NCI-H2107 (cell line): ENCODE data around the gene MAPK8IP3.
"Not testable (repeated sequence)": the region's sequence is repeated elsewhere in the genome, so short reads cannot be mapped to it uniquely, and the experiment has no call there.

ENCODE experiments used
- DNase-seq: peaks from one replicate; lab custom pipeline; 2025; lab: John Stamatoyannopoulos, UW

MAPK8IP3 gene

DNA sequence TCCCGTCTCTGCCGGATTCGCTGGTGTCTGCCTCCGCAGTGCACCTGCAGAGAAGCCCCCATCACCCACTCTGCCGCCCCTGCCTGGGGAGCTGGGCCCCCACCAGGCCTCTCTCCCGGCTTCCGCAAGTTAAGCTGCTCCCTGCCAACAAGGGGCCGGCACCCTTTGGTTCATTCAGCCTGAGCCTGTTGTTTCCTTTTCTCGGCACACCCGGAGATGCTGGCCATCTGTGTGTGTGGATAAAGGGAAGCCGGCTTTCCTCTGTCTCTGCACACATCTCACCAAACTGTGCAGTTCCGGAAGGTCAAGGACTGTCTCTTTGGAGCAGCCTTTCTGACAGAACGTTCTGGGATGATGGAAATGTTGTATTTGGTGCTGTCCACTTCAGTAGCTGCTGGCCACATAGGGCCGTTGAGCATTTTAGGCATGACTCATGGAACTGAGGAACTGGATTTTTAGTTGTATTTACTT, 6.8 kb downstream of the MAPK8IP3 start:
- DNase-seq, result no peak

DNA sequence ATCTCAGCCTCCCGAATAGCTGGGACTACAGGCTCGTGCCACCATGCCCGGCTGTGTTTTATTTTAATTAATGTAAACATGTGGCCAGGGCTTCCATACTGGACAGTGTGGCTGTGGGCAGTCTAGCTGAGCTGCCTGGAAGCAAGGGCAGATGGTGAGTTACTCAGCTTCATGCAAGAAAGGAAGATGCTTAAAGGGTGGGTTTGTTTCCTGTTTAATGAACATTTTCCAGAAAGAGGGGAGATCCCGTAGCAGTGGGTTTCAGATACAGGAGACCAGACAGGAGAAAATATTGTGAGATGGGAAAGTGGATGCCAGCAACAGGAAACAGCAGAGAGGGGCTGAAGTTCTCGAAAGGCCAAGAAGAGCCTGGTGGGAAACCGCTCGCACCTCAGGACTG, 7.3 kb downstream of the MAPK8IP3 start:
- no peak for DNase-seq

DNA sequence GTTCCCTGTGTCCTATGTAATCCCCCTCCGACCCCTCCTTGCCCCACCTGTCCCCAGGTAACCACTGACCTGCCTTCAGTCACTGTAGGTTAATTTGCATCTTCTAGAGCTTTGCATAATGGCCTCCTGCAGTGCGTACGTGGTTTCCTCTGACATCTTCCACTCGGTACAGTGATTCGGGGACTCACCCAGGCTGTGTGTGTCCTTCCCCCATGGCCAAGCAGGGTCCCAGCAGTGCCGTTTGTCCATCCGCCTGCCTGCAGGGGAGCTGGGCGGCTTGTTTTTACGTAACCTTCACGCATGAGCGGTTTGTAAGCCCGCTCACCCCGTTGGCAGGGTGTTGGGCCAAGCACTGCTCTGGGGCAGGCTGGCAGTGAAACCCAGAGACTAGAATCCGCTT, 7.9 kb downstream of the MAPK8IP3 start:
- no peak for DNase-seq

GRCh38 chr16:1715220-1715619, 9.2 kb downstream of the MAPK8IP3 start:
- DNase-seq, result no peak

- not testable (repeated sequence) for DNase-seq
Observed at GRCh38 chr16:1718236-1718635, 12.2 kb downstream of the MAPK8IP3 start.

DNA sequence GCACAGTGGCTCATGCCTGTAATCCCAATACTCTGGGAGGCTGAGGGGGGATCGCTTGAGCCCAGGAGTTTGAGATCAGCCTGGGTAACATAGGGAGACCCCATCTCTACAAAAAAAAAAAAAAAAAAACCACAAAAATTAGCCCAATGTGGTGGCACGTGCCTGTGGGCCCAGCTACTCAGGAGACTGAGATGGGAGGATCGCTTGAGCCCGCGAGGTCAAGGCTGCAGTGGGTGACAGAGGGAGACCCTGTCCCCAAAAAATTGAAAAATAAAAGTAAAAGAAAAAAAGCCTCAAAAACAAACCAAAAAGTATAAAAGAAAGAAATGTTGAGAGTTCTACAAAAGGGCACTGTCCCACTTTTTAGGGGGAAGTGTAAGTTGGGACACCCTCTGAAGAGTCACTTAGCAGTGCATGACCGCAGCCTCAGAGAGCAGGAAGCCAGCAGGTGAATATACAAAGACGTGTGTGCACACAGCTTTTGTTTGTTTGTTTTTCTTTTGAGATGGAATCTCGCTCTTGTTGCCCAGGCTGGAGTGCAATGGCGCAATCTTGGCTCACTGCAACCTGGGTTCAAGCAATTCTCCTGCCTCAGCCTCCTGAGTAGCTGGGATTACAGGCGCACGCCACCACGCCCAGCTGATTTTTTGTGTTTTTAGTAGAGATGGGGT, 13.7 kb downstream of the MAPK8IP3 start:
- DNase-seq, result not testable (repeated sequence)

- DNase-seq, result no peak
Observed at GRCh38 chr16:1721372-1721771, 15.4 kb downstream of the MAPK8IP3 start.

GRCh38 chr16:1723450-1724147, 17.6 kb downstream of the MAPK8IP3 start:
- DNase-seq, result no peak

DNA sequence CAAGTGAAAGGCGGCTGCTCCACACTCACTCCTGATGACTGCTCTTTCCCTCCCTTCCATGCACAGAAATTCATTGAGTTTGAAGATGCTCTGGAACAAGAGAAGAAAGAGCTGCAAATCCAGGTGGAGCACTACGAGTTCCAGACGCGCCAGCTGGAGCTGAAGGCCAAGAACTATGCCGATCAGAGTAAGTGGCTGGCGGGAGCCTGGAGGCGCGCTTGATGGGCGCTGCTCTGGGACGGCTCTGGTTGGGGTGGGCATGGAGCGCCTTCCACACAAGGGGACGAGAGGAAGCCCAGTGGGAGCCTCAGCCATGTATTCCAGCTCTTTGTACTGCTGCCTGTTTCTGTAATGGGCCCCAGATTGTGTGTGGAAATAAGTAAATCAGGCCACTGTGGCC, 18.5 kb downstream of the MAPK8IP3 start:
- no peak for DNase-seq

- no peak for DNase-seq
Observed at GRCh38 chr16:1726661-1727502, 20.9 kb downstream of the MAPK8IP3 start.

DNA sequence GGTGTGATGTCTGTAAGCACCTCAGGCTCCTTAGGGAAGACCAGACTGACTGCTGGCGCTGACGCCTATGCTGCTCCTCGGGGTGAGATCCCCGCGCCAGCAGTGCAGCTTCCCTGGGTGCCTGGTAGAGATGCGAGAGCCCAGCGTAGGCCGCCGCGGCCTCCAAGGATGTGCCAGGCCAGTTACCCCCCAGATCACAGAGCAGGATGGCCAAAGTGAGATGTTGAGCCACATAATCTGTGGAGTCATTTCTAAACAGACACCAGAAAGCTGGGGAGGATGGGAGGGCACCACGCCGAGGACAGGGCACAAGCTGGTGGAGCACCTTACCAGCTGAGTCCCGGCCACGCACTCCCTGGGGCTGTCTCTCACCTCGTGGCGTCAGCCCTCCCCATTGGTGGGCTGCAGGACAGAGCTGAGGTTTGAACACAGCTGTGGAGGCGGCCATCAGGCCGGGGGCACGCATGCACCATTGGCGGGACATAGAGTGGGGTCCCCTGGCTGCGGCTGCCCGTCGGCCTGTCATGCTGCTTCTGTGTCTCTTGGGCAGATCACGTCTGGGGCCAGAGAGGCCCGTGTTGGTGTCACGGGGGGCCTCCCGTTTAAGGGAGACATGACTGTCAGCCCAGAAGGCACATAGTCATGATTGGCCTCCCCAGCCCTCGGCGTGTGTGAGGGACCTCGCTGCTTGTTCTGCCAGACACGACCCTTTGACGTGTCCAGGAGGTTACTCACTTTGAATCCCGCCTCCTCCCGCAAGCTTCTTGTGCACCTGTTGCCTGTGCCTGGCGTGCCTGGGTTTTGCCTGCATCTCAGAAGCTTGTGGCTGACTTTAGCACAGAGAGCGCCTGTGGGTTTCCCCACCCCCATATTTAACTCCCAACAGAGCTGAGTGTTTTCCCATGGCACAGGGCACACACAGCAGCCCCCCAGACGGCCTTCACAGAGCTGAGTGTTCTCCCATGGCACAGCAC, 21.9 kb downstream of the MAPK8IP3 start:
- no peak for DNase-seq

DNA sequence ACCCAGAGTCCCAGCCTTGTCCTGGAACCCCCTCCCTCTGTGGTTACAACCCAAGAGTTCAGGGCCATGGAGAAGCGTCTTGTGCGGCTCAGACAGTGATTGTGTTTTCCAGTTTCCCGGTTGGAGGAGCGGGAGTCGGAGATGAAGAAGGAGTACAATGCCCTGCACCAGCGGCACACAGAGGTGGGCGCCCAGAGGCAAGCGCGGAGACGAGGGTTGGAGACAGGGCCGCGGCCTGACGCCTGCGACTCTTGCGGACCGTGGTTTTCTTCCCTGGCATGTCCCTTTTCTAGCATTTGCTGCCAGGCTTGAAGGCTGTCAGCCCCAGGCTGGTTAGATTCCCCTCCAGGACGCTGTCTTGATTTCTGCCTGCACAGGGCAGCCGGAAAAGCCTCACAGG, 23.0 kb downstream of the MAPK8IP3 start:
- no peak for DNase-seq

DNA sequence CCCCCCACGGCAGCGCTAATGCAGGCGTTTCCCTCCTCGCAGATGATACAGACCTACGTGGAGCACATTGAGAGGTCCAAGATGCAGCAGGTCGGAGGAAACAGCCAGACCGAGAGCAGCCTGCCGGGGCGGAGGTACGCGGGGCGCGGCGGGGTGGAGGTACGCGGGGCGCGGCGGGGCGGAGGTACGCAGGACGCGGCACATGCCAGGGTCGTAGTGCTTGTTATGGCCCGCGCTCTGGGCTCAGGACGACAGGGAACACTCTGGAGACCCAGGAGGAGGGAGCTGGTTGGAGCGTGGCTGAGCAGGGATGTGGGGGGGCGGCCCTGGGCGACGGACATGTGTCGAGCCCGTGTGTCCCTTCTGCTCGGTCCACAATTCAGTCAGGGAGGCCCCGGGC, 23.4 kb downstream of the MAPK8IP3 start:
- DNase-seq, result no peak

GRCh38 chr16:1731073-1731472, 25.1 kb downstream of the MAPK8IP3 start:
- DNase-seq, result no peak

- no peak for DNase-seq
Observed at GRCh38 chr16:1731603-1732002, 25.6 kb downstream of the MAPK8IP3 start.

- no peak for DNase-seq
Observed at GRCh38 chr16:1732071-1732470, 26.1 kb downstream of the MAPK8IP3 start.

DNA sequence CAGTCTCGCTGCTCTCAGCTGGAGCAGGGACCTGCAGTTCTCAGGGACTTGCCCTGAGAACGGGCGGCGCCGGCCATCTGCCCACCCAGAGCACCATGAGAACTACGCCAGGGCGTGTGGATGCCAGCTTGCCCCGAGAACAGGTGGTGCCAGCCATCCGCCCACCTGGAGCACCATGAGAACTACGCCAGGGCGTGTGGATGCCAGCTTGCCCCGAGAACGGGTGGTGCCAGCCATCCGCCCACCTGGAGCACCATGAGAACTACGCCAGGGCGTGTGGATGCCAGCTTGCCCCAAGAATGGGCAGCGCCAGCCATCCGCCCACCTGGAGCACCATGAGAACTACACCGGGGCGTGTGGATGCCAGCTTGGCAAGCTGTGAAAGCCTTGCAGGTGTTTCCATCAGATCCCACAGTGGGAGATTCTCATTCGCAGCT, 26.6 kb downstream of the MAPK8IP3 start:
- not testable (repeated sequence) for DNase-seq

GRCh38 chr16:1734123-1734522, 28.1 kb downstream of the MAPK8IP3 start:
- no peak for DNase-seq

- no peak for DNase-seq
Observed at GRCh38 chr16:1734816-1735215, 28.8 kb downstream of the MAPK8IP3 start.

DNA sequence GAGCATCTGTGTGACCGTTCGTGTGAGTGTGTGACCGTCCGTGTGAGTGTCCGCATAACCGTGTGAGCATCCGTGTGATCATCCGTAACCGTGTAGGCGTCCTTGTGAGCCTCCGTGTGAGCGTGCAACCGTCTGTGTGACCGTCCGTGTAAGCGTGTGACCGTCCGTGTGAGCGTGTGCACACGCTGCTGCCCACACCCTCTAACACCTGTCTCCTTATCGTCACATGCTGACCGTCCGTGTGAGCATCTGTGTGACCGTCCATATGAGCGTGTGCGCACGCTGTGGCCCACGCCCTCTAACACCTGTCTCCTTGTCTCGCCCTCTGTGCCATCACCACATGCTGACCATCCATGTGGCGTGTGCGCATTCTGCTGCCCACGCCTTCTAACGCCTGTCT, 34.2 kb downstream of the MAPK8IP3 start:
- DNase-seq, result no peak

- no peak for DNase-seq
Observed at GRCh38 chr16:1740781-1741490, 34.9 kb downstream of the MAPK8IP3 start.
